Natural killer cell (primary cell): ENCODE measurements around the gene STRADB. TPM values are rescaled to one million over a fixed set of nuclear protein-coding genes. Genes with fewer than 3 reads are reported as not detected.

ENCODE experiments used
- ATAC-seq, 3 donors: fragments of 150-1000 bp in 2 of 3; fragments of 200-7000 bp in 1 of 3; cut with Tn5 transposase; 1 replicate in 1 of 3; 2 replicates in 2 of 3; pipeline ENCODE4 v1.10.0; 2021; ENCODE audit warnings: mild to moderate bottlenecking in 2 of 3, moderate library complexity in 2 of 3
- DNase-seq, 2 donors: peaks; one replicate each; pipeline versions ENCODE4 v3.0.0 to v3.0.0-alpha.2; 2013 to 2021; ENCODE audit warnings: mixed read lengths in 1 of 2
- H3K27ac ChIP-seq: one replicate; pipeline ENCODE4 v1.5.1; 2013; ENCODE audit warnings: mild to moderate bottlenecking, low read length
- H3K27me3 ChIP-seq: one replicate; pipeline ENCODE4 v1.6.1; 2013; ENCODE audit warnings: low read length; ENCODE audit not compliant: control insufficient read depth, insufficient read depth
- H3K36me3 ChIP-seq: one replicate; pipeline ENCODE4 v1.6.1; 2013; ENCODE audit warnings: low read length; ENCODE audit not compliant: control insufficient read depth, insufficient read depth
- H3K4me1 ChIP-seq: one replicate; pipeline ENCODE4 v1.6.1; 2013; ENCODE audit warnings: low read length; ENCODE audit not compliant: control insufficient read depth, insufficient read depth
- H3K4me3 ChIP-seq: one replicate; pipeline ENCODE4 v1.5.1; 2013; ENCODE audit warnings: low read length
- H3K9me3 ChIP-seq: one replicate; pipeline ENCODE4 v1.6.1; 2013; ENCODE audit warnings: low read length; ENCODE audit not compliant: control insufficient read depth, insufficient read depth
- H3K27ac Mint-ChIP-seq, 2 donors: one replicate each; pipeline ENCODE4 v1.8.0; 2022; ENCODE audit warnings: mild to moderate bottlenecking in 2 of 2, mixed read lengths in 2 of 2, moderate library complexity in 1 of 2
- H3K27me3 Mint-ChIP-seq, 2 donors: one replicate each; pipeline ENCODE4 v1.8.0; 2022; ENCODE audit warnings: low read depth in 2 of 2, mixed read lengths in 2 of 2
- H3K36me3 Mint-ChIP-seq: one replicate; pipeline ENCODE4 v1.8.0; 2022; ENCODE audit warnings: mixed read lengths
- H3K4me1 Mint-ChIP-seq, 2 donors: one replicate each; pipeline ENCODE4 v1.8.0; 2022; ENCODE audit warnings: mixed read lengths in 2 of 2
- H3K4me3 Mint-ChIP-seq: one replicate; pipeline ENCODE4 v1.8.0; 2022; ENCODE audit warnings: mild to moderate bottlenecking, moderate library complexity, mixed read lengths
- H3K9me3 Mint-ChIP-seq, 2 donors: one replicate each; pipeline ENCODE4 v1.8.0; 2022; ENCODE audit warnings: mixed read lengths in 2 of 2
- WGBS: methylation state at CpG from one replicate; pipeline ENCODE4 v1.1.7; 2013; ENCODE audit warnings: missing lambda C conversion rate; ENCODE audit not compliant: insufficient coverage; 5-methylcytosine and 5-hydroxymethylcytosine counted together
- intact Hi-C: fragments of 100-400 bp; cut with micrococcal nuclease; formaldehyde crosslinking; loops from one replicate; pipeline ENCODE4 v1.14.2; 2022
- total RNA-seq, 4 donors: library from RNA; stranded (reverse); fragments of 120-200 nt in 1 of 4; gene quantifications; one replicate each; pipeline versions ENCODE4 v1.2.3 to v1.2.4, GENCODE V29; 2013 to 2022
- TF ChIP-seq, protein P1 (sequence below): fragments of 200-600 bp; IDR thresholded peaks from one replicate; pipeline ENCODE4 v1.8.0; 2022; ENCODE audit warnings: antibody characterized with exemption

The STRADB gene
- total RNA-seq, 3 donors from 2014 or later (not counting 1 experiment from before 2014, with no cell fraction given): 11.8 to 15.3 (median 14.7) TPM

DNA sequence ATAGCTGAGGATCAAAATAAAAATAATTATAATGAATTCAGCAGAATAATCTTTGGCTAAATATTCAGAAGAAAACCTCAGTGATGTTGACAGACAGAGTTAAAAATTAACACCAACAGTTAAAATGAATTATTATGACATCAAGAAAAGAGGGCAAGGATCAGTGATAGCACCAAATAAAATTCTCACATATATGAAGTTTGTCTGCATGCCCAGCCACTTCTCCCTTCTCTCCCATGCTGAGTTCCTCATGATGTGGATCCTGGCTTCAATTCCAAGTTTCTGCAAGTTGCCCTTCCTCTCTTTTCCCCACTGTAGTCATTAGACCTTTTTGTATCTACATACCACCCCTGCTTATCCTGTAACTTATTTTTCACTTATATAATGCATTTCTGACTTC, 6.8 kb downstream of the STRADB start:
- H3K36me3 ChIP-seq: peaks cover 15% of the 10 kb centered on the region
- H3K4me1 ChIP-seq: no peaks in the 10 kb centered on the region
- Mint-ChIP-seq H3K9me3 (no peaks in the 10 kb centered on the region), H3K4me1 (no peaks in the 10 kb centered on the region), H3K36me3 (peaks cover 37% of the 10 kb centered on the region), H3K27ac (no peak overlapping the region), H3K27me3 (no peaks in the 10 kb centered on the region), H3K4me3 (no peak overlapping the region)
- DNase-seq (no peak), ATAC-seq (no peak)
- intact Hi-C loops: no loop called here
- H3K4me3 ChIP-seq: no peak overlapping the region
- no peak overlapping the region for H3K27ac ChIP-seq
- no peaks in the 10 kb centered on the region for H3K27me3 ChIP-seq
- TF ChIP-seq, protein P1, sequence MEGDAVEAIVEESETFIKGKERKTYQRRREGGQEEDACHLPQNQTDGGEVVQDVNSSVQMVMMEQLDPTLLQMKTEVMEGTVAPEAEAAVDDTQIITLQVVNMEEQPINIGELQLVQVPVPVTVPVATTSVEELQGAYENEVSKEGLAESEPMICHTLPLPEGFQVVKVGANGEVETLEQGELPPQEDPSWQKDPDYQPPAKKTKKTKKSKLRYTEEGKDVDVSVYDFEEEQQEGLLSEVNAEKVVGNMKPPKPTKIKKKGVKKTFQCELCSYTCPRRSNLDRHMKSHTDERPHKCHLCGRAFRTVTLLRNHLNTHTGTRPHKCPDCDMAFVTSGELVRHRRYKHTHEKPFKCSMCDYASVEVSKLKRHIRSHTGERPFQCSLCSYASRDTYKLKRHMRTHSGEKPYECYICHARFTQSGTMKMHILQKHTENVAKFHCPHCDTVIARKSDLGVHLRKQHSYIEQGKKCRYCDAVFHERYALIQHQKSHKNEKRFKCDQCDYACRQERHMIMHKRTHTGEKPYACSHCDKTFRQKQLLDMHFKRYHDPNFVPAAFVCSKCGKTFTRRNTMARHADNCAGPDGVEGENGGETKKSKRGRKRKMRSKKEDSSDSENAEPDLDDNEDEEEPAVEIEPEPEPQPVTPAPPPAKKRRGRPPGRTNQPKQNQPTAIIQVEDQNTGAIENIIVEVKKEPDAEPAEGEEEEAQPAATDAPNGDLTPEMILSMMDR: no peak
- no peaks in the 10 kb centered on the region for H3K9me3 ChIP-seq

DNA sequence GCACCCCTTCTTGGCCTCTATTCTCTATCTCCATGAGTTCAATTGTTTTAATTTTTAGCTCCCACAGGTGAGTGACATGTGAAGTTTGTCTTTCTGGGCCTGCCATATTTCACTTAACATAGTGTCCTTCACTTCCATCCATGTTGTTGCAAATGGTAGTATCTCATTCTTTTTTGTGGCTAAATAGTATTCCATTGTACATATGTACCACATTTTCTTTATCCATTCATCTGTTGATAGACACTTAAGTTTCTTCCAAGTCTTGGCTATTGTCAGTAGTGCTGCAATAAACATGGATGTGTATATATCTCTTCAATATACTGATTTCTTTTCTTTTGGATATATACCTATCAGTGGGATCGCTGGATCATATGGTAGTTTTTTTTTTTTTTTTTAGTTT, 9.0 kb downstream of the STRADB start:
- H3K4me1 Mint-ChIP-seq: no peaks in the 10 kb centered on the region
- ATAC-seq (no peak), DNase-seq (no peak)
- no CpG with 5 or more reads among the region's 1 CpG for WGBS
- TF ChIP-seq, protein P1: no peak
- Histone ChIP-seq H3K4me3 (no peak overlapping the region), H3K4me1 (no peaks in the 10 kb centered on the region), H3K36me3 (peaks cover 28% of the 10 kb centered on the region), H3K27me3 (no peaks in the 10 kb centered on the region), H3K27ac (no peak overlapping the region), H3K9me3 (no peaks in the 10 kb centered on the region)
- H3K36me3 Mint-ChIP-seq: peaks cover 37% of the 10 kb centered on the region
- no peak overlapping the region for H3K4me3 Mint-ChIP-seq
- intact Hi-C loops: no loop called here
- H3K27ac Mint-ChIP-seq: no peak overlapping the region
- H3K9me3 Mint-ChIP-seq: no peaks in the 10 kb centered on the region
- no peaks in the 10 kb centered on the region for H3K27me3 Mint-ChIP-seq

DNA sequence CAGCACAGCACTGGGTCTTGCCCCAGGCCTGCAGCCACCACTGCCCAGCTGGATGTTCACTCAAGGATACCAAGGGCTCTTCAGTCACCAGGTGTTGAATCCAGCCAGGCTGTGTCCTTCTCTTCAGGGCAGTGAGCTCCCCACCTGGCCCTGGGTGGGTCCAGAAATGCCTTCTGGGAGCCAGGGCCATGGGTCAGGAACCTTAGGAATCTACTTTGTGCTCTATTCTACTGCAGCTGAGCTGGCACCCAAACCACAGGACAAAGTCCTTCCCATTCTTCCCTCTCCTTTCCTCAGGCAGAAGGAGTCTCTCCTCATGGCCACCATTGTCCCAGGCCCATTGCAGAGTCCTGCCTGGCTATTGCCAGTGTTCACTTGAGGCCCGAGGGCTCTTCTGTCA, 13.0 kb downstream of the STRADB start:
- TF ChIP-seq, protein P1: no peak
- Histone ChIP-seq H3K36me3 (peaks cover 37% of the 10 kb centered on the region), H3K27me3 (no peaks in the 10 kb centered on the region), H3K9me3 (no peaks in the 10 kb centered on the region), H3K27ac (no peak overlapping the region), H3K4me1 (no peaks in the 10 kb centered on the region), H3K4me3 (no peak overlapping the region)
- 89% methylated on average over 1 of the region's 1 CpG for WGBS
- no peaks in the 10 kb centered on the region for H3K4me1 Mint-ChIP-seq
- H3K9me3 Mint-ChIP-seq: no peaks in the 10 kb centered on the region
- DNase-seq: no peak
- peaks cover 41% of the 10 kb centered on the region for H3K36me3 Mint-ChIP-seq
- no peak for ATAC-seq
- no peak overlapping the region for H3K4me3 Mint-ChIP-seq
- intact Hi-C loops: no loop called here
- no peak overlapping the region for H3K27ac Mint-ChIP-seq
- H3K27me3 Mint-ChIP-seq: no peaks in the 10 kb centered on the region

DNA sequence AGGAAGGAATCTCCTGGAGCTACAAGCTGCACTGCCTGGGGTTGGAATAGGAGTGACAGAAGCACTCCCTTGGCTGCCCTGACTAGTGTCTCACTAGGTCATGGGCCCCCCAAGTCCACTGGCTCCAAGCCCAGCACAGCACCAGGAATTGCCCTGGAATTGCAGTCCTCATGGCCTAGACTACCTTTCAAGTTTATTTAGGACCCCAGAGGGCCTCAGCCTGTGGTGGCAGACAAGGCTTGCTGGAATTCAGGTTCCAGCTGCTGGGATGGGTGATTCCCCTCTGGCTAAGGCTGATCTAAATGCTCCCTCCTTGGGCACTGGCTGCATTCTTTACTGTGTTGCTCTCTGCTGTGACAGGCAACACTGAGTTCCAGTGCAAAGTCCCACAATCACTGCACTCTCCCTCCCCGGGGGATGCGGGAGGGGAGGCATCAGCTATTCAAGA, 14.0 kb downstream of the STRADB start:
- no peak overlapping the region for H3K27ac Mint-ChIP-seq
- intact Hi-C loops: no loop called here
- Histone ChIP-seq H3K27ac (no peak overlapping the region), H3K9me3 (no peaks in the 10 kb centered on the region), H3K4me1 (no peaks in the 10 kb centered on the region), H3K4me3 (no peak overlapping the region), H3K36me3 (peaks cover 35% of the 10 kb centered on the region), H3K27me3 (no peaks in the 10 kb centered on the region)
- peaks cover 41% of the 10 kb centered on the region for H3K36me3 Mint-ChIP-seq
- ATAC-seq (no peak), DNase-seq (no peak)
- WGBS: 100% methylated on average over 2 of the region's 2 CpGs
- H3K9me3 Mint-ChIP-seq: no peaks in the 10 kb centered on the region
- H3K27me3 Mint-ChIP-seq: no peaks in the 10 kb centered on the region
- no peaks in the 10 kb centered on the region for H3K4me1 Mint-ChIP-seq
- TF ChIP-seq, protein P1: no peak
- H3K4me3 Mint-ChIP-seq: no peak overlapping the region
